Activated T-helper 2 cell treated with anti-CD3 and anti-CD28 coated beads, Interferon-gamma antibody, Interleukin-2, Interleukin-4, amounts not matched to agents 10 μg/mL and 5 μg/mL and 100 μg/mL, durations not matched to agents 14 hours and 24 hours and 36 hours (primary cell): ENCODE results near the gene C3. TPM values are rescaled to one million over a fixed set of nuclear protein-coding genes. Genes with fewer than 3 reads are reported as not detected.

Experiments used
- DNase-seq: peaks from one replicate; pipeline ENCODE4 v3.0.0; 2021; ENCODE audit warnings: low spot score
- H3K27ac Mint-ChIP-seq: one replicate; pipeline ENCODE4 v1.8.0; 2021; ENCODE audit warnings: mixed read lengths
- H3K27me3 Mint-ChIP-seq: one replicate; pipeline ENCODE4 v1.8.0; 2021; ENCODE audit warnings: low read depth, mixed read lengths
- H3K36me3 Mint-ChIP-seq: one replicate; pipeline ENCODE4 v1.8.0; 2021; ENCODE audit warnings: low read depth, mixed read lengths
- H3K4me1 Mint-ChIP-seq: one replicate; pipeline ENCODE4 v1.8.0; 2021; ENCODE audit warnings: low read depth, mixed read lengths
- H3K4me3 Mint-ChIP-seq: one replicate; pipeline ENCODE4 v1.8.0; 2021; ENCODE audit warnings: low read depth, mild to moderate bottlenecking, moderate library complexity, mixed read lengths
- H3K9me3 Mint-ChIP-seq: one replicate; pipeline ENCODE4 v1.8.0; 2021; ENCODE audit warnings: mixed read lengths
- intact Hi-C: fragments of 100-400 bp; cut with micrococcal nuclease; formaldehyde crosslinking; loops from one replicate; pipeline ENCODE4 v1.15.1; 2023
- total RNA-seq: library from RNA; stranded (reverse); gene quantifications from 2 replicates; pipeline ENCODE4 v1.2.3, GENCODE V29; 2022

Gene C3
- total RNA-seq, 1 donor from 2014 or later, result 4.4 TPM

DNA sequence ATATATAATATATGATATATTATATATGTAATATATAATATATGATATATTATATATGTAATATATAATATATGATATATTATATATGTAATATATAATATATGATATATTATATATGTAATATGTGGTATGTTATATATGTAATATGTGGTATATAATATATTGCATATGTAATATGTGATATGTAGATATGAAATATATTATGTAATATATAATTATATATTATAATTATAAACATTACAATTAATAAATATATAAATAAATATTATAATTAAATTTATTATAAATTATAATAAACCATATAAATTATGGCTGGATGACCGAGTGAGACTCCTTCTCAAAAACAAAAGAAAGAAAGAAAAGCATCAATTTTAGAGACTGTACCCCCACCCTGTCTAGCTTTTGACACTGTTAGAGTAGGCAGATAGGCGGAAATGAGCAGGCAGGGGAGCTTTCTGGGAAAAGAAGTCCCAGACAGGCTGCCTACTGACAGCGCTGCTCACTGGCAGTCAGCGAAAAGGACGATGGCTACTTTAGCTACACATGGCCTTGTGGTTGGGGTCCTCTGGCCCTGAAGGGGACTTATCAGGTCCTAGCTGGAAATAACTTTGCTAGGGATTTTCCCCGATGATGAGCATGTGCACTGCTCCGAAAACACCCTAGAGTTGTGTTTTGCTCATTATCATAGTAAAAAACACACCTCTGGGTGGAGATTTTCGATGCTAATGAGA lies 19.7 kb downstream of the C3 start:
- H3K4me1 Mint-ChIP-seq, result peaks cover 6% of the 10 kb centered on the region
- intact Hi-C loops, result no loop called here
- peaks cover 2% of the 10 kb centered on the region for H3K27me3 Mint-ChIP-seq
- DNase-seq, result no peak
- H3K4me3 Mint-ChIP-seq, result no peak overlapping the region
- H3K27ac Mint-ChIP-seq, result no peak overlapping the region
- H3K9me3 Mint-ChIP-seq, result no peaks in the 10 kb centered on the region
- H3K36me3 Mint-ChIP-seq, result no peaks in the 10 kb centered on the region

DNA sequence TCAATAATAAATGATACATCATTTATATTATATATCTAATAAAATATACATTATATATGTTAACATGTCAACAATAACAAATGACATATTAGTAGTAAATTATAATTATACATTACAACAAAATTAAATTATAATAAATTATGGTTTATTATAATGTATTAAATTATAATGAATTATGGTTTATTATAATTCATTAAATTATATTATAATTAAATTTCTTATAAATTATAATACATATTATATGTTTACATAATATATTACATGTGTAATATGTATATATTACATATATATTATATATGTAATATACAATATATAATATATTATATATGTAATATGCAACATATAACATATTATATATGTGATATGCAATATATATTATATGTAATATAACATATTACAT lies 20.5 kb downstream of the C3 start:
- intact Hi-C loops, result no loop called here
- Mint-ChIP-seq H3K9me3 (no peaks in the 10 kb centered on the region), H3K27me3 (peaks cover 2% of the 10 kb centered on the region), H3K4me1 (peaks cover 6% of the 10 kb centered on the region), H3K27ac (no peak overlapping the region), H3K36me3 (no peaks in the 10 kb centered on the region), H3K4me3 (no peak overlapping the region)
- no peak for DNase-seq

GRCh38 chr19:6697291-6697690 lies 23.2 kb downstream of the C3 start:
- Mint-ChIP-seq H3K27me3 (peaks cover 2% of the 10 kb centered on the region), H3K36me3 (no peaks in the 10 kb centered on the region), H3K9me3 (no peaks in the 10 kb centered on the region), H3K27ac (no peak overlapping the region), H3K4me3 (no peak overlapping the region), H3K4me1 (peaks cover 6% of the 10 kb centered on the region)
- intact Hi-C loops, result no loop called here
- no peak for DNase-seq

DNA sequence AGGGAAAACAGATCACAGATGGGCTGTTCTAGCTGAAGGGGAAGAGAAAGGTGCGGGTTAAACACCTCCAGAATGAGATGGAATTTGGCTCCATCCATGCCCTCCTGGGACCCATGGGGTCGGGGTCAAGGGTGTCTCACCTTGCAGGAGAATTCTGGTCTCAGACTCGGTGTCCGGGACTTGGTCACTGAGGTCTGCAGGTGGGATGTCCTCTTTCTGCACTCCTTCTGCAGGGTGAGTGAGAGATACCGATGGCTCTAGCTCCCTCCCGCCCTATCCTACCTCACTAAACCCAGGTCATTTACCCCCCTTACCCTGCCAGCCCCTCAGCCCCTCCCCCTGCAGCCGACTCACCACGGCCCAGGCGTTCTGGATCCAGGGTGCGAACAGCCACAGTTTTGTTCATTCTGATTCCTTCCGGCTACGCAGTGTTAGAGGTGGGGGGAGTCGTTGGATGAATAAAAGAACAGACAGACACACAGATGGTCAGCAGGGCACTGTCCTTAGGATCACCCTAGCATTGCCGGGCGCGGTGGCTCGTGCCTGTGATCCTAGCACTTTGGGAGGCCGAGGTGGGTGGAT lies 24.1 kb downstream of the C3 start:
- no peaks in the 10 kb centered on the region for H3K36me3 Mint-ChIP-seq
- no peak overlapping the region for H3K4me3 Mint-ChIP-seq
- no peak for DNase-seq
- no peak overlapping the region for H3K27ac Mint-ChIP-seq
- H3K27me3 Mint-ChIP-seq, result peaks cover 2% of the 10 kb centered on the region
- H3K9me3 Mint-ChIP-seq, result no peaks in the 10 kb centered on the region
- peaks cover 6% of the 10 kb centered on the region for H3K4me1 Mint-ChIP-seq
- intact Hi-C loops, result no loop called here

DNA sequence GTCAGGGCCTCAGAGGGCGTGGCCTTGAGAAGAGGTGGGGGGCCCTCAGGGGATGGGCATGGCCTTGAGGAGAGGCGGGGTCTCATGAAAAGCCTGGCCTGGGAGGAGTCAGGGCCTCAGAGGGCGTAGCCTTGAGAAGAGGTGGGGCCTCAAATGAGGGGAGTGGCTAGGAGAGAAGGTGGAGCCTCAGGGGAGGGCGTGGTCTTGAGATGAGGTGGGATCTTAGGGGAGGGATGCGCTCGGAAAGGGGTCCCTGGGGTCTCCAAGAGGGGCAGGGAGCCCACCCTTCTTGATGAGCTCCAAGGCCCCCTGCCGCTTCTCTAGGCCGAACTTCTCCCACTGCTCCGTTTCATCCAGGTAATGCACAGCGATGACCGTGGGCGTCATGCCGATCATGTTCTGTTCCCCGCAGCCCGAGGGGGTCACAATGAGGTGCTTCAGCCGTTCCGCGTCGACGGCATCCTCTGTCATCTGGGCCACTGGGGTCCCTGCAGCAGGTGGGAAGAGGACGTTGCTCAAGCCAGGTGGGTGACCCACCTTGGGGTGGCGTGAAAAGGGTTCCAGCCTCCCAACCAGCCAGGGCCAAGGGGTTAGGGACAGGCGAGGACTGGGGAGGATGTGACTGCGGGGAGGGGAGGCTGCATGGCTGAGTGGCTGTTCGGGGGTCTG lies 26.2 kb downstream of the C3 start:
- peaks cover 2% of the 10 kb centered on the region for H3K27me3 Mint-ChIP-seq

DNA sequence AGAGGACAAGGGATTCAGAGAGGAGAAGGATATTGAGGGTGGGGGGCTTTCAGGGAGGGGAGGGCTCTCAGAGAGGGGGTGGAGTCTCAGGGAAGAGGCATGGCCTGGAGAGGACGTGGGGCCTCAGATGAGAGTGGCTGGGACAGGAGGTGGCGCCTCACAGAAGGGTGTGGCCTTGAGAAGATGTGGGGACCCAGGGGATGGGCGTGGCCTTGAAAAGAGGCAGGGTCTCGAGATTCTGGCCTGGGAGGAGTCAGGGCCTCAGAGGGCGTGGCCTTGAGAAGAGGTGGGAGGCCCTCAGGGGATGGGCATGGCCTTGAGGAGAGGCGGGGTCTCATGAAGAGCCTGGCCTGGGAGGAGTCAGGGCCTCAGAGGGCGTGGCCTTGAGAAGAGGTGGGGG lies 26.8 kb downstream of the C3 start:
- Mint-ChIP-seq H3K9me3 (peaks cover 3% of the 10 kb centered on the region), H3K4me3 (no peak overlapping the region), H3K27ac (no peak overlapping the region), H3K36me3 (peaks cover 1% of the 10 kb centered on the region), H3K4me1 (peaks cover 14% of the 10 kb centered on the region), H3K27me3 (peaks cover 2% of the 10 kb centered on the region)
- intact Hi-C loops, result no loop called here
- DNase-seq, result no peak

More for the DNA sequence above, 26.2 kb downstream of the C3 start:
- DNase-seq, result no peak
- no peaks in the 10 kb centered on the region for H3K9me3 Mint-ChIP-seq
- no peak overlapping the region for H3K27ac Mint-ChIP-seq
- intact Hi-C loops, result no loop called here
- peaks cover 10% of the 10 kb centered on the region for H3K4me1 Mint-ChIP-seq
- no peak overlapping the region for H3K4me3 Mint-ChIP-seq
- H3K36me3 Mint-ChIP-seq, result no peaks in the 10 kb centered on the region

- H3K9me3 Mint-ChIP-seq, result peaks cover 5% of the 10 kb centered on the region
- H3K27ac Mint-ChIP-seq, result no peak overlapping the region
- peaks cover 3% of the 10 kb centered on the region for H3K36me3 Mint-ChIP-seq
- no peak overlapping the region for H3K4me3 Mint-ChIP-seq
- peaks cover 2% of the 10 kb centered on the region for H3K27me3 Mint-ChIP-seq
- no peak for DNase-seq
- H3K4me1 Mint-ChIP-seq, result peaks cover 17% of the 10 kb centered on the region
- intact Hi-C loops, result no loop called here
Observed at GRCh38 chr19:6693056-6693471, 27.4 kb downstream of the C3 start.

DNA sequence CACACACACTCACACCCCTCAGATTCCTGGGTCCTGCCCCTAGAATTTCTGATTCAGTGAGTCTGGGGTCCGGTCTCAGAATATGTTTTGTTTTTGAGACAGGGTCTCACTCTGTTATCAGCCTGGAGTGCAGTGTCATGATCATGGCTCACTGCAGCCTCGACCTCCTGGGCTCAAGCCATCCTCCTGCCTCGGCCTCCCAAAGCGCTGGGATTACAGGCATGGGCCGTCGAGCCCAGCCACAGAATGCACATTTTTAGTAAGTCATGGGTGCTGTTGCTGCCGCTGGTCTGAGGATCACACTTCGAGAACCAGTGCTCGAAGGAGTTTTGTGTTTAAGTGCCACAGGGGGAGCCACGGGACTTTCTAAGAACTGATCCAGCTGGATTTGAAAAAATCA lies 28.4 kb downstream of the C3 start:
- no peak overlapping the region for H3K4me3 Mint-ChIP-seq
- no peak overlapping the region for H3K27ac Mint-ChIP-seq
- peaks cover 3% of the 10 kb centered on the region for H3K36me3 Mint-ChIP-seq
- H3K4me1 Mint-ChIP-seq, result peaks cover 17% of the 10 kb centered on the region
- intact Hi-C loops, result no loop called here
- peaks cover under 1% of the 10 kb centered on the region for H3K27me3 Mint-ChIP-seq
- H3K9me3 Mint-ChIP-seq, result peaks cover 5% of the 10 kb centered on the region
- no peak for DNase-seq

DNA sequence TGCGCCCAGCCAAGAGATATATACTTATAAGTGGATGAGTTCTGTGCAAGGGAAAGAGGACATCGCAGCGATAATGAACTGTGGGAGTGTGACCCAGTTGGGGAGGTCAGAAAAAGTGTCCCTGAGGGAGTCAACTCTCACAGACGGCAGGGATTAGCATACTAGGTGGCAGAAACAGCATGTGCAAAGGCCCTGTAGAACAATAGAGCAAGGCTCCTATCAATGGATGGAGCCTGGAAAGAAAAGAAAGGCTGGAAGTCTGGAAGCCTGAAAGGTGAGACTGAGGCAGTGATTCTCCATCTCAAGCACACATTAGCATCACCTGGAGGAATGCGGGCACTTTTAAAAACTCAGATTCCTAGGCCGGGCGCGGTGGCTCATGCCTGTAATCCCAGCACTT lies 29.1 kb downstream of the C3 start:
- no peak overlapping the region for H3K27ac Mint-ChIP-seq
- H3K9me3 Mint-ChIP-seq, result peaks cover 5% of the 10 kb centered on the region
- H3K4me3 Mint-ChIP-seq, result no peak overlapping the region
- H3K4me1 Mint-ChIP-seq, result peaks cover 21% of the 10 kb centered on the region
- H3K27me3 Mint-ChIP-seq, result no peaks in the 10 kb centered on the region
- H3K36me3 Mint-ChIP-seq, result peaks cover 3% of the 10 kb centered on the region
- intact Hi-C loops, result no loop called here
- DNase-seq, result no peak

GRCh38 chr19:6690160-6690885 lies 30.1 kb downstream of the C3 start:
- Mint-ChIP-seq H3K27ac (no peak overlapping the region), H3K9me3 (peaks cover 5% of the 10 kb centered on the region), H3K27me3 (no peaks in the 10 kb centered on the region), H3K4me1 (peaks cover 21% of the 10 kb centered on the region), H3K4me3 (no peak overlapping the region), H3K36me3 (peaks cover 3% of the 10 kb centered on the region)
- no peak for DNase-seq
- intact Hi-C loops, result no loop called here

GRCh38 chr19:6687114-6687513 lies 33.3 kb downstream of the C3 start:
- Mint-ChIP-seq H3K27ac (peak overlapping the region; percentile 18), H3K4me1 (peaks cover 38% of the 10 kb centered on the region), H3K4me3 (no peak overlapping the region), H3K27me3 (no peaks in the 10 kb centered on the region), H3K9me3 (peaks cover 5% of the 10 kb centered on the region), H3K36me3 (peaks cover 5% of the 10 kb centered on the region)
- intact Hi-C loops, result loop anchor here (1.0 kb wide), 1 partner anchor 9 kb away; no protein-coding TSS in a partner anchor
- DNase-seq, result no peak

- Mint-ChIP-seq H3K36me3 (peaks cover 5% of the 10 kb centered on the region), H3K27me3 (no peaks in the 10 kb centered on the region), H3K4me1 (peaks cover 39% of the 10 kb centered on the region), H3K9me3 (peaks cover 5% of the 10 kb centered on the region), H3K27ac (peak overlapping the region; percentile 9), H3K4me3 (no peak overlapping the region)
- DNase-seq, result no peak
- intact Hi-C loops, result no loop called here
Observed at GRCh38 chr19:6686628-6686975, 33.8 kb downstream of the C3 start.
